ENCODE data around the gene STARD3. TPM values are rescaled to one million over a fixed set of nuclear protein-coding genes. Genes with fewer than 3 reads are reported as not detected.

STARD3 gene
- total RNA-seq, 2 donors from 2014 or later, result 32.8 to 35.4 TPM

GRCh38 chr17:39664581-39665561 is 27.9 kb downstream of the STARD3 start, which contains the start of gene TCAP:
TCAP (plus strand) TSS chr17:39665349; CDS start chr17:39665360, 11 bp downstream.
- no peak for DNase-seq (ENCODE audit: low spot score)
- intact Hi-C loops (cut with DNase I), result loop anchor here in 1 of 2 donors (1.0 kb wide), 1 partner anchor 27 kb away; no protein-coding TSS in a partner anchor

- intact Hi-C loops (cut with DNase I), result loop anchor here in 1 of 2 donors (1.0 kb wide), 1 partner anchor 27 kb away; no protein-coding TSS in a partner anchor
- DNase-seq (ENCODE audit: low spot score), result no peak
Observed at GRCh38 chr17:39665642-39666224, 28.8 kb downstream of the STARD3 start.

GRCh38 chr17:39666231-39666600 is 29.3 kb downstream of the STARD3 start:
- DNase-seq (ENCODE audit: low spot score), result no peak
- intact Hi-C loops (cut with DNase I), result no loop called here

GRCh38 chr17:39666601-39667261 is 29.8 kb downstream of the STARD3 start:
- intact Hi-C loops (cut with DNase I), result no loop called here
- DNase-seq (ENCODE audit: low spot score), result no peak

- intact Hi-C loops (cut with DNase I), result no loop called here
- no peak for DNase-seq (ENCODE audit: low spot score)
Observed at GRCh38 chr17:39667262-39667944, 30.5 kb downstream of the STARD3 start.

- intact Hi-C loops (cut with DNase I), result no loop called here
- DNase-seq (ENCODE audit: low spot score), result peak; percentile 90
Observed at GRCh38 chr17:39667945-39668924, 31.3 kb downstream of the STARD3 start, which contains the start of gene PNMT. PNMT (plus strand) TSS chr17:39668453; CDS start chr17:39668476, 23 bp downstream.

GRCh38 chr17:39669897-39670735 is 33.2 kb downstream of the STARD3 start:
- DNase-seq (ENCODE audit: low spot score), result no peak
- intact Hi-C loops (cut with DNase I), result no loop called here

GRCh38 chr17:39670746-39671145 is 33.8 kb downstream of the STARD3 start:
- intact Hi-C loops (cut with DNase I), result no loop called here
- no peak for DNase-seq (ENCODE audit: low spot score)

GRCh38 chr17:39671651-39672521 is 34.9 kb downstream of the STARD3 start:
- intact Hi-C loops (cut with DNase I), result no loop called here

GRCh38 chr17:39672522-39673334 is 35.8 kb downstream of the STARD3 start:
- intact Hi-C loops (cut with DNase I), result no loop called here
- no peak for DNase-seq (ENCODE audit: low spot score)

More at GRCh38 chr17:39671651-39672521, 34.9 kb downstream of the STARD3 start:
- DNase-seq (ENCODE audit: low spot score), result no peak

GRCh38 chr17:39673335-39674081 is 36.6 kb downstream of the STARD3 start:
- DNase-seq (ENCODE audit: low spot score), result no peak
- intact Hi-C loops (cut with DNase I), result no loop called here

GRCh38 chr17:39674179-39674578 is 37.2 kb downstream of the STARD3 start:
- no peak for DNase-seq (ENCODE audit: low spot score)
- intact Hi-C loops (cut with DNase I), result no loop called here

- no peak for DNase-seq (ENCODE audit: low spot score)
- intact Hi-C loops (cut with DNase I), result no loop called here
Observed at GRCh38 chr17:39674702-39675389, 37.9 kb downstream of the STARD3 start.

All from posterior vena cava (tissue), 2 donors.